PFSK-1 (cell line): ENCODE results near the gene PAF1.

Experiments used
- FOXP2 ChIP-seq: optimal IDR thresholded peaks from 2 replicates; pipeline ENCODE3; 2011; ENCODE audit warnings: borderline replicate concordance, control low read depth, inconsistent platforms; ENCODE audit not compliant: insufficient read depth; ENCODE audit errors: extremely low read length, extremely low read depth
- POLR2AphosphoS5 ChIP-seq: IDR thresholded peaks from 2 replicates; pipeline ENCODE4 v1.6.1; 2012; ENCODE audit warnings: low read depth, mild to moderate bottlenecking, control low read depth, low read length, moderate library complexity
- REST ChIP-seq, 2 experiments: IDR thresholded peaks; 2 replicates each; pipeline versions ENCODE4 v1.6.1 to v1.8.0; 2011 to 2012; ENCODE audit warnings: low read depth in 2 of 2, low read length in 2 of 2, control low read depth in 1 of 2, inconsistent platforms in 1 of 2, mild to moderate bottlenecking in 1 of 2, moderate library complexity in 1 of 2; ENCODE audit not compliant: insufficient read depth in 1 of 2
- SIN3A ChIP-seq: IDR thresholded peaks from 2 replicates; pipeline ENCODE4 v1.6.1; 2012; ENCODE audit warnings: mild to moderate bottlenecking, low read length, moderate library complexity, borderline replicate concordance; ENCODE audit not compliant: insufficient read depth
- TAF1 ChIP-seq: IDR thresholded peaks from 2 replicates; pipeline ENCODE4 v1.6.1; 2012; ENCODE audit warnings: low read length, control low read depth, borderline replicate concordance; ENCODE audit not compliant: insufficient read depth

PAF1 gene

GRCh38 chr19:39412867-39413271 is 22.0 kb upstream of the PAF1 start:
- TF ChIP-seq FOXP2: no peak
- TF ChIP-seq TAF1: no peak
- TF ChIP-seq SIN3A: no peak; the same call in 1 of the 2 replicates

GRCh38 chr19:39412100-39412866 is 21.4 kb upstream of the PAF1 start, which contains the start of gene PLEKHG2:
Gene PLEKHG2, plus strand, starts transcription at chr19:39412669. Its CDS starts 1,418 bp downstream, at chr19:39414087.
- TF ChIP-seq FOXP2 (peak; percentile 71), TAF1 (no peak), POLR2AphosphoS5 (peak; percentile 33; the same call in 1 of the 2 replicates)

GRCh38 chr19:39411832-39412099 is 20.9 kb upstream of the PAF1 start:
- TF ChIP-seq POLR2AphosphoS5 (no peak), REST (IDR thresholded peaks at IDR 0.05; ENCODE audit: insufficient read depth in 1 of 2, low read depth in 2 of 2, low read length in 2 of 2) (no peak), FOXP2 (no peak), TAF1 (no peak), SIN3A (no peak)

GRCh38 chr19:39411081-39411831 is 20.4 kb upstream of the PAF1 start:
- TF ChIP-seq REST (IDR thresholded peaks at IDR 0.05; ENCODE audit: insufficient read depth in 1 of 2, low read depth in 2 of 2, low read length in 2 of 2): no peak
- TF ChIP-seq SIN3A: no peak

- TF ChIP-seq TAF1 (no peak), REST (IDR thresholded peaks at IDR 0.05; ENCODE audit: insufficient read depth in 1 of 2, low read depth in 2 of 2, low read length in 2 of 2) (no peak), FOXP2 (no peak), POLR2AphosphoS5 (no peak), SIN3A (no peak)
These were observed 19.9 kb upstream of the PAF1 start for GRCh38 chr19:39410831-39411080.
